OCI-LY1 (cell line): ENCODE measurements around the gene SCTR.

Experiments used
- H2AFZ ChIP-seq: fragments of 200-600 bp; sonication (generic), shearing (Covaris generic); 2 replicates; pipeline ENCODE4 v1.6.0; 2014; ENCODE audit warnings: antibody characterized with exemption, mild to moderate bottlenecking, low read length
- H3F3A ChIP-seq: fragments of 200-600 bp; sonication (generic), shearing (Covaris generic); 2 replicates; pipeline ENCODE4 v1.6.0; 2014; ENCODE audit warnings: mild to moderate bottlenecking, antibody characterized with exemption, low read length, moderate library complexity; ENCODE audit not compliant: insufficient read depth
- H3K27ac ChIP-seq: fragments of 200-600 bp; sonication (generic); 2 replicates; pipeline ENCODE4 v1.5.1; 2014; ENCODE audit warnings: low read length, mixed run types, mild to moderate bottlenecking, low read depth; ENCODE audit not compliant: poor library complexity, severe bottlenecking
- H3K27me3 ChIP-seq: fragments of 200-600 bp; sonication (generic); 2 replicates; pipeline ENCODE4 v1.6.0; 2014; ENCODE audit warnings: antibody characterized with exemption, mild to moderate bottlenecking, low read length, moderate library complexity; ENCODE audit not compliant: insufficient read depth
- H3K36me3 ChIP-seq: fragments of 200-600 bp; sonication (generic); 2 replicates; pipeline ENCODE4 v1.6.1; 2014; ENCODE audit warnings: mild to moderate bottlenecking, antibody characterized with exemption, low read length, moderate library complexity, mixed read lengths; ENCODE audit not compliant: insufficient read depth
- H3K4me1 ChIP-seq: fragments of 200-600 bp; sonication (generic); 2 replicates; pipeline ENCODE4 v1.5.1; 2014; ENCODE audit warnings: mild to moderate bottlenecking, low read length, moderate library complexity; ENCODE audit not compliant: insufficient read depth, severe bottlenecking
- H3K4me2 ChIP-seq: fragments of 200-600 bp; sonication (generic), shearing (Covaris generic); 2 replicates; pipeline ENCODE4 v1.6.1; 2014; ENCODE audit warnings: low read length
- H3K4me3 ChIP-seq: fragments of 200-600 bp; sonication (generic); 2 replicates; pipeline ENCODE4 v1.5.1; 2014; ENCODE audit warnings: low read length, low read depth, mild to moderate bottlenecking, mixed read lengths; ENCODE audit not compliant: poor library complexity, severe bottlenecking
- H3K79me2 ChIP-seq: fragments of 200-600 bp; shearing (Covaris generic); 2 replicates; pipeline ENCODE4 v1.6.1; 2016; ENCODE audit warnings: mixed run types, low read length, mixed read lengths; ENCODE audit not compliant: insufficient read depth
- H3K9ac ChIP-seq: fragments of 200-600 bp; sonication (generic), shearing (Covaris generic); 2 replicates; pipeline ENCODE4 v1.6.1; 2014; ENCODE audit warnings: mild to moderate bottlenecking, low read length, mixed read lengths
- H3K9me2 ChIP-seq: fragments of 200-600 bp; sonication (generic), shearing (Covaris generic); 2 replicates; pipeline ENCODE4 v1.6.1; 2014; ENCODE audit warnings: low read depth, mild to moderate bottlenecking, low read length, mixed read lengths
- H3K9me3 ChIP-seq: fragments of 200-600 bp; shearing (Covaris generic); 2 replicates; pipeline ENCODE4 v1.6.1; 2014; ENCODE audit warnings: low read length, mixed read lengths
- H4K20me1 ChIP-seq: fragments of 200-600 bp; sonication (generic), shearing (Covaris generic); 2 replicates; pipeline ENCODE4 v1.6.0; 2016; ENCODE audit warnings: mild to moderate bottlenecking, low read length; ENCODE audit not compliant: insufficient read depth
- EZH2 ChIP-seq: fragments of 200-600 bp; sonication (generic), shearing (Covaris generic); IDR thresholded peaks from 2 replicates; pipeline ENCODE4 v1.8.0; 2017; ENCODE audit warnings: borderline replicate concordance, mixed run types, mild to moderate bottlenecking, antibody characterized with exemption, low read length, moderate library complexity, mixed read lengths
- TF ChIP-seq, protein P1 (sequence below): fragments of 200-600 bp; sonication (generic), shearing (Covaris generic); IDR thresholded peaks from 2 replicates; pipeline ENCODE4 v1.5.1; 2017; ENCODE audit warnings: mild to moderate bottlenecking, antibody characterized with exemption, low read length, moderate library complexity, mixed read lengths

The SCTR gene

DNA sequence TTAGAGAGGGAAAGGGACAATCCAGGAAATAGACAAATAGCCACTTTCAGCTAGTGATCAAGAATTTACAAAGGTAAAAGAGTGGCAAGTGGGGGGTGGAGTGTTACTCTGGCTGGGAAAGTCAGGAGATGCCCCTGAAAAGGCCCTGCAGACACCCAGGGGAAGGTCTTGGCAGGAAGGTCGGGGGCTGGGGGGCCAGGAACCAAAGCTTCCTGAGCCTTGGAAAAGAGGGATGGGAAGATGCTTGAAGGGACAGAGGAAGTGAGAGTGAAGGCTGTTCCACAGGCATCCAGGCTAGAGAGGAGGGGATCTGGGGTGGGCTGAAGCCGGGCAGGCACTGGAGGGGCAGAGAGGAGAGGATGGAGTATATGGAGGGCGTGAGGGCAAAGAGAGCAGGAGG is 96.5 kb downstream of the SCTR start:
- Histone ChIP-seq H3K27me3 (peaks cover 6% of the 10 kb centered on the region; the same call in 1 of the 2 replicates), H3K9me3 (no peaks in the 10 kb centered on the region), H3K4me3 (no peak overlapping the region), H3K79me2 (no peaks in the 10 kb centered on the region), H2AFZ (no peak overlapping the region), H3F3A (no peaks in the 10 kb centered on the region), H3K9me2 (no peaks in the 10 kb centered on the region), H3K4me2 (no peak overlapping the region), H4K20me1 (no peaks in the 10 kb centered on the region), H3K9ac (no peak overlapping the region), H3K4me1 (peaks cover 10% of the 10 kb centered on the region), H3K36me3 (no peaks in the 10 kb centered on the region), H3K27ac (no peak overlapping the region)
- TF ChIP-seq EZH2, result no peak
- TF ChIP-seq, protein P1, sequence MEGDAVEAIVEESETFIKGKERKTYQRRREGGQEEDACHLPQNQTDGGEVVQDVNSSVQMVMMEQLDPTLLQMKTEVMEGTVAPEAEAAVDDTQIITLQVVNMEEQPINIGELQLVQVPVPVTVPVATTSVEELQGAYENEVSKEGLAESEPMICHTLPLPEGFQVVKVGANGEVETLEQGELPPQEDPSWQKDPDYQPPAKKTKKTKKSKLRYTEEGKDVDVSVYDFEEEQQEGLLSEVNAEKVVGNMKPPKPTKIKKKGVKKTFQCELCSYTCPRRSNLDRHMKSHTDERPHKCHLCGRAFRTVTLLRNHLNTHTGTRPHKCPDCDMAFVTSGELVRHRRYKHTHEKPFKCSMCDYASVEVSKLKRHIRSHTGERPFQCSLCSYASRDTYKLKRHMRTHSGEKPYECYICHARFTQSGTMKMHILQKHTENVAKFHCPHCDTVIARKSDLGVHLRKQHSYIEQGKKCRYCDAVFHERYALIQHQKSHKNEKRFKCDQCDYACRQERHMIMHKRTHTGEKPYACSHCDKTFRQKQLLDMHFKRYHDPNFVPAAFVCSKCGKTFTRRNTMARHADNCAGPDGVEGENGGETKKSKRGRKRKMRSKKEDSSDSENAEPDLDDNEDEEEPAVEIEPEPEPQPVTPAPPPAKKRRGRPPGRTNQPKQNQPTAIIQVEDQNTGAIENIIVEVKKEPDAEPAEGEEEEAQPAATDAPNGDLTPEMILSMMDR, result no peak

DNA sequence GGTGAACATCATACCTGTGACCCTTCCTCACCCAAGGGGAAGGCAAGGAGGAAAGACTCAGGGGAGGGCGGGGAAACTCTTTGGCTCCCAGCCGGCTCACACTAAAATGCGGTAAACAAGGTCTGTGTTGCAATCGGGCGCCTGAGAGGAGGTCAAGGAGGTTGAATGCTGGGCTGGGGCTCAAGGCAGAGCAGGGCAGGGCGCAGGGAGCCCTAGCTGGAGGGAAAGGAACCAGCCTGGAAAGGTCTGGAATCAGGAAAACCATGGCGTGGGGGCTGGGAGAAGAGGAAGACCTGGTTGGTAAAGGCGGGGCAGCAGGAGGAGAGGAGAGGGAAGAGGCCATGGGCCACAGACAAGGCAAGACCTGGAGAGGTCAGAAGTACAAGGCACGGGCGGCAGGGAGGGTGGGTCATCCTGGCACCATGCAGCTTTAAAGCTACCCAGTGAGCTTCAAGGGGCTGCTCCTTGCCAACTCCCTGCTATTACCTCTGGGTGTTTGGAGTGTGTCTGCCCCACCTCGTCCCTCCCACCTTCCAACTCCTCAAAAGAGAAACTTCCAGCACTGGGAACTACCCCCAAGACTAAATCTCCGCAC is 97.4 kb downstream of the SCTR start:
- Histone ChIP-seq H2AFZ (no peak overlapping the region), H3K36me3 (no peaks in the 10 kb centered on the region), H3K27ac (no peak overlapping the region), H3K4me3 (no peak overlapping the region), H3K9me3 (no peaks in the 10 kb centered on the region), H3K9ac (no peak overlapping the region), H3K27me3 (peaks cover 9% of the 10 kb centered on the region; the same call in 1 of the 2 replicates), H4K20me1 (no peaks in the 10 kb centered on the region), H3K79me2 (no peaks in the 10 kb centered on the region), H3K4me2 (no peak overlapping the region), H3F3A (no peaks in the 10 kb centered on the region), H3K9me2 (no peaks in the 10 kb centered on the region), H3K4me1 (peaks cover 5% of the 10 kb centered on the region)
- TF ChIP-seq, protein P1, result no peak
- TF ChIP-seq EZH2, result no peak

DNA sequence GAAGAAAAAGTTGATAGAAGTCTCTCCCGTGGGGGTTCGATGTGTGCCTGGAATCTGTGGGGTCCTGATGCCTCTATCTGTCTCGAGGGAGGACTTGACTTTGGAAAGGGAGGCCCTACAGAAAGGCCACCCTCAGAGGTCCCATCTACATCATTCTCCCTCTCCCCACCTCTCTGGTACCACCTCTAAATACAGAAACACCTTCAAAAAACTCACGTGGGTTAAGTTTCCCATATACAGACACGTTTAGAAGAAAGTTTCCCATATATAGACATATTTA is 97.9 kb downstream of the SCTR start:
- H3K79me2 ChIP-seq, result no peaks in the 10 kb centered on the region

More for the DNA sequence above, 97.9 kb downstream of the SCTR start:
- H3K27me3 ChIP-seq, result peaks cover 9% of the 10 kb centered on the region; the same call in 1 of the 2 replicates
- no peaks in the 10 kb centered on the region for H3F3A ChIP-seq
- H4K20me1 ChIP-seq, result no peaks in the 10 kb centered on the region
- no peak overlapping the region for H2AFZ ChIP-seq
- TF ChIP-seq, protein P1, result no peak
- no peak for TF ChIP-seq EZH2
- H3K27ac ChIP-seq, result no peak overlapping the region
- H3K9me3 ChIP-seq, result no peaks in the 10 kb centered on the region
- H3K4me2 ChIP-seq, result no peak overlapping the region
- H3K36me3 ChIP-seq, result no peaks in the 10 kb centered on the region
- H3K9ac ChIP-seq, result no peak overlapping the region
- H3K4me3 ChIP-seq, result no peak overlapping the region
- H3K9me2 ChIP-seq, result no peaks in the 10 kb centered on the region
- H3K4me1 ChIP-seq, result peaks cover 3% of the 10 kb centered on the region
